GM19438 (cell line): Measurements from ENCODE around the gene TPSAB1.

ENCODE experiments used
- ATAC-seq: cut with Tn5 transposase; IDR thresholded peaks from one replicate; pipeline ENCODE4 v1.9.1; 2021; ENCODE audit warnings: low read depth; ENCODE audit not compliant: unreplicated experiment

Gene TPSAB1

DNA sequence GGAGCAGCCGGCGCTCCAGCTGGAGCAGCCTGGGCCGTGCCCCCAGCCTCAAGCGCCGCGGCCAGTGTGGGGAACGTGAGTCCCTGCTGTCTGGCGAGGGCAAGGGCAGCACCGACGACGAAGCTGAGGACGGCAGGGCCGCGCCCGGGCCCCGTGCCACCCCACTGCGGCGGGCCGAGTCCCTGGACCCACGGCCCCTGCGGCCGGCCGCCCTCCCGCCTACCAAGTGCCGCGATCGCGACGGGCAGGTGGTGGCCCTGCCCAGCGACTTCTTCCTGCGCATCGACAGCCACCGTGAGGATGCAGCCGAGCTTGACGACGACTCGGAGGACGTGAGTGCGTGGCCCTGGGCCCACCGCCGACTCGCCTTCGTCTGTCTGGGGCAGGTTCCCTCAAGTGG is 31.4 kb upstream of the TPSAB1 start:
- no peak for ATAC-seq

DNA sequence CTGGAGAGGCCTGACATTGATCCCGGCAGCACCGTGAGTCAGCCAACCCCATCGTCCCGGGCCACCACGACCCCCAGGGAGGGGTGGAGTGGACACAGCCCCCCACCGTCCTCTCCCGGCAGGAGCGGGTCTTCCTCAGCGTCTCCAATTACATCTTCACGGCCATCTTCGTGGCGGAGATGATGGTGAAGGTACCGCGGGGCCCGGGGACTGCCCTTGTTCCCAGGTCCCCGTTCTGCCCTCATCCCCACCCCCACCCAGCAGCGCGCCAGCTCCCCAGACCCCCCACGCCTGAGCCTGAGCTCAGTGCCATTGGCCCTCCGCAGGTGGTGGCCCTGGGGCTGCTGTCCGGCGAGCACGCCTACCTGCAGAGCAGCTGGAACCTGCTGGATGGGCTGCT is 30.0 kb upstream of the TPSAB1 start:
- ATAC-seq: no peak

DNA sequence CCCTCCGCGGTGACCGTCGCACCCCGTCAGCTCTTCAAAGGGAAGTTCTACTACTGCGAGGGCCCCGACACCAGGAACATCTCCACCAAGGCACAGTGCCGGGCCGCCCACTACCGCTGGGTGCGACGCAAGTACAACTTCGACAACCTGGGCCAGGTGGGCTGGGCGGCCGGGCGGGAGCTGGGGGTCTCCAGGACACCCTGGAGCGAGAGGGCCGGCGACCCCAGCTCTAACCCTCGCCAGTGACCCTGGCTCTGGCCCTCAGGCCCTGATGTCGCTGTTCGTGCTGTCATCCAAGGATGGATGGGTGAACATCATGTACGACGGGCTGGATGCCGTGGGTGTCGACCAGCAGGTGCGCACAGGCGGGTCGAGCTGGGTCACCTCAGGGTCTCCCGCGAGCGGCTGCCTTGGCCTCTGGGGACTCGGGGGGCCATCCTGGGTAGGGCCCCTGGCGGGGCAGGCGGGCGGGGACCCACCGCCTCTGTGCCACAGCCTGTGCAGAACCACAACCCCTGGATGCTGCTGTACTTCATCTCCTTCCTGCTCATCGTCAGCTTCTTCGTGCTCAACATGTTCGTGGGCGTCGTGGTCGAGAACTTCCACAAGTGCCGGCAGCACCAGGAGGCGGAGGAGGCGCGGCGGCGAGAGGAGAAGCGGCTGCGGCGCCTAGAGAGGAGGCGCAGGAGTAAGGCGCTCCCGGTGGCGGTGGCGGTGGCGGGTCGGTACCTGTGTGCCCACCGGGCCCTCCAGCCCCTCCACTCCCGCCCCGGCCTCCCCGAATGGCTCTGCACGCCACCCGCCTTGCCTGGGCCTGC is 28.8 kb upstream of the TPSAB1 start:
- no peak for ATAC-seq

DNA sequence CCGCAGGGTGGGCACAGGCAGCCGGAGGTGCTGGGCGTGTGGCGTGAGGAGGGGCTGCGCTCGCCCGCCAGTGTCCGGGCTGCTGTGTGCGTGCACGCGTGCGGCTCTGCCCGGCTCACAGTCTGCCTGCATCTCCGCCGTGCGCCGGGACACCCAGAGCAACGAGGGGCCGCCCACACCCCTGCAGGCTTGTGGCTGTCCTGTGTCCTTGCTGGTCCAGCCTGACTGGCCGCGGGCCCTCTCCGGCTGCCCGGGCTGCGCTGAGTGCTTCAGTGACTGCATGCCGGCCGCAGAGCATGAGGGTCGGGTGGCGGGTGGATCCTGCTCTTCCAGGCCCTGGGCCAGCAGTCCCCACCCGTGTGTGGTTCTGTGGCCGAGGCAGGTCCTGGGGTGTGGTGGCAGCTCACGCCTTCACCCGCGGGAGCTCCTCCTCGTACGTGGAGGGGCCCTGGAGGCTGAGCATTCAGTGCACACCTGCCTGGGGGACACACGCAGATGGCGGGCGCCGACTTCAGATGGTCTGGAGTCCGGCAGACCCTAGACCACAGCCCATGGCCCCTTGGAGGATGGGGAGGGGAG is 27.8 kb upstream of the TPSAB1 start:
- ATAC-seq: no peak

DNA sequence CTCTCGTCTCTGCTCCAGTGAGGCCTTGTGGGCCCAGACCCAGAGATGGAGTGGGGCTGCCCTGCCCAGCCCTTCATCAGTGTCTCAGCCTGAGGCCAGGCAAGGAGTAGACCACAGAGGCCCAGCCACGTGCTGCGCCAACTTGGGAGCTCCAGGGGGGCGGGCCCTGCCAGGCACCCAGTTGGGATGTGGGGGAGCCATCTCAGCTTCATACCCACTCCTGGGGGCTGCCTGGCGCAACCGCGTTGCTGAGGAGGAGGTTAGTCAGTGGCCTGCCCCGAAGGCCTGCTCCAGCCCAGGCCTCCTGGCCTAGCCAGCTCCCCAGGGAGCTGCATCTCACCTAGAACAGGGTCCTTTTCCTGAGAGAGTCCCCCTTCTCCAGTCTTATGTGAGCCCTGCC is 27.3 kb upstream of the TPSAB1 start:
- ATAC-seq: no peak

DNA sequence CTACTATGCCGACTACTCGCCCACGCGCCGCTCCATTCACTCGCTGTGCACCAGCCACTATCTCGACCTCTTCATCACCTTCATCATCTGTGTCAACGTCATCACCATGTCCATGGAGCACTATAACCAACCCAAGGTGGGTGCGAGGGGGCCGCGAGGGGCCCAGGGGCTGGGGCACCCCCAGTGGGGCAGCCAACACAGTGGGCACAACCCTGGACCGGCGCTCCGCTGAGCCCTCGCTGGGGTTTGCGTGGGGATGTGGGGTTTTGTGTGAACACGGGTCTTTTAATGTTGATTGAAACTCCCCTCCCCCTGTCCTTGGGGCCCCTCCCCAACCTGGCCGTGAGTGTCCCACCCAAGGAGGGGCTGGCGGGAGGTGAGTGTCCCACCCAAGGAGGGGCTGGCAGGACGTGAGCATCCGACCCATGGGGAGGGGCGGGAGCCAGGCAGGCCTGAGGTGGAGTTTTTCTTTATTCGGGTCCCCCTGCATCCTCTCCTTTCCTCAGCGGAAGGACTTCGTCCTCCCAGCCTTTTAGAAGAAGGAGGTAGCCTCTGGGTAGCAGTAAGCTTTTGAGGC is 26.6 kb upstream of the TPSAB1 start:
- no peak for ATAC-seq

DNA sequence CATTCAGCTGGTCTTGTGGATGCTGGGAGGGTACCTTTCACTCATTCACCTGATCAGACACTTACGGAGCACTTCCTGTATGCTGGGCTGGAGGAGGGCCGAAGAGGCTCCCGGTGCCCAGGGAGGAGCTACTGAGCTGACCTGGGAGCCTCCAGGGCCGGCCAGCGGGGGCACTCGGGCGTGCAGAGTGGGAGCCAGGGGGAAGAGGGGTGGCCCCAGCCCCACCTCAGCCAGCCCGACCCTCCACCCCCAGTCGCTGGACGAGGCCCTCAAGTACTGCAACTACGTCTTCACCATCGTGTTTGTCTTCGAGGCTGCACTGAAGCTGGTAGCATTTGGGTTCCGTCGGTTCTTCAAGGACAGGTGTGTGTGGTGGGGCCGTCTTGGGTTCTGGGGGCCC is 25.8 kb upstream of the TPSAB1 start:
- ATAC-seq: no peak

DNA sequence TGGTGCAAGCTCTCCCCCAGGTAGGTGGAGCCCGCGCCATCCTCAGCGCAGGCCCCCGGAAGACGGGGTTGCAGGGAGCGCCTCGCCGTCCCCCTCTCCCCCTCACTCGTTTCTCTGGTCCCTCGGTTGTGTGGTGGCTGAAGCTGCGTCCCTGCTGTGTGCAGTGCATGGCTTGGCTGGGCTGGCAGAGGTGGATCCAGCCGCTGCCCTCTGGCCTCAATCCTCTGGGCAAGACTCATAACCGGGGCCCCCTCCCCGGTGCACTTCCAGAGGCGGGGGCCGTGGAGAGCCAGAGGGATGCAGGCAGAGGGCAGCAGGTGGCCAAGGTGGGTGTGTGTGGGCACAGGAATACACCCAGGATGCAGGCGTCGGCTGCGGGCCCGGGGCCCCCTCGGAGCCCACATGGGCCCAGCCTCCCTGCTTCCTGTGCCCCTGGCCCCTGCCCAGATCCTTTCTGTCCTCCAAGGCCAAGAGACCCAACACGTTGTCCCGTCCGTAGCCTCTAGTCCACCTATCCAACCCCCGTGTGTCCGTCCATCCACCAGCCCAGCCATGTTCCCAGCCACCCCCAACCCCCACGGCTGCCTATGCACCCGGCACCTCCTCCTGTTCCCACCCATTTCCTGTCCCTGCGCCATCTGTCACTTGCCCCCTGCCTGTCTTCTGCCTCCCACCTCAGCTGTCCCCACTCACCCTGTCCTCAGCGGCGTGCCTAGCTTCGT is 24.8 kb upstream of the TPSAB1 start:
- ATAC-seq: no peak

DNA sequence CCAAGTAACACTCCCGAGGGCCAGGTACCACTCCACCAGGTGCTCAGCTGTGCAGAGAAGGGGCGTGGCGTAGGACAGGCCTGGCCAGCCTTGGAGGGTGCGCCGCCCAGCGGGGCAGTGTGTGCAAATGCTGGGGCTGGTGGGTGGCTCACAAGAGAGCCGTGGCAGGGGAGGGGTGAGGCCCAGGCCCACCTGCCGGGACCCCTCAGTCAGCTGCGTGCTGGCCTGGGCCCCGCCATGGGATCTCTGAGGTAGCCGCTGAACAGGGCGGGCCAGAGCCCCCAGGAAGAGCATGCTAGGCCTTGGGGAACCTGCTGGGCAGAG is 24.2 kb upstream of the TPSAB1 start:
- ATAC-seq: no peak

DNA sequence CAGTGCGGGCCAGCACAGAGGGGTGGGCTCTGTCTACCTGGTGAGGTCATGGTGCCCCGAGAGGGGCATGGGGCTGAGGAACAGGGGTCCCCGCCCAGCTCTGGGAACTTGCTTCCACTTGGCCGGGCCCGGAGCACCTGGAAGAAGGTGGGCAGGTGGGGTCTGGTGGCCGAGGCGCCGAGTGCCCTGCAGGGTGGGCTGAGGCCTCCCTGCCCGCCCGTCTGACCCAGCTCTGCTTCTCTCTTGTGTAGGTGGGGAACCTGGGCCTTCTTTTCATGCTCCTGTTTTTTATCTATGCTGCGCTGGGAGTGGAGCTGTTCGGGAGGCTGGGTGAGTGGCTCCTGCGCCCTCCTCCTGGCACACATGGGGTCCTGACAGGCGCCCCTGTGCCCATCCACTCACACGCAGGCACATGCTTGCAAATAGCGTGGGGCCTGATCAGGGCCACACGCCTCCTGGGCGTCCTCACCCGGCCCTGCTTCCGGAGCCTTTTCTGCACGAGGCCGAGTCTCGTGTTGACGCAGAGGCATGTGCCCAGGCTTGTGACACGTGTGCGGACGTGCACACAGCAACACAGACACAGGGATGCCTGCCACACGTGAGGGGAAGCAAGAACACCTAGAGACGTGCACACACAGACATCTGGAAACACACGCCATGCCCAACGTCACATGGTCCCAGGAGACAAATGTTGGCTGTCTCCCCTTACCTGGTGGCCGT is 23.7 kb upstream of the TPSAB1 start:
- no peak for ATAC-seq

DNA sequence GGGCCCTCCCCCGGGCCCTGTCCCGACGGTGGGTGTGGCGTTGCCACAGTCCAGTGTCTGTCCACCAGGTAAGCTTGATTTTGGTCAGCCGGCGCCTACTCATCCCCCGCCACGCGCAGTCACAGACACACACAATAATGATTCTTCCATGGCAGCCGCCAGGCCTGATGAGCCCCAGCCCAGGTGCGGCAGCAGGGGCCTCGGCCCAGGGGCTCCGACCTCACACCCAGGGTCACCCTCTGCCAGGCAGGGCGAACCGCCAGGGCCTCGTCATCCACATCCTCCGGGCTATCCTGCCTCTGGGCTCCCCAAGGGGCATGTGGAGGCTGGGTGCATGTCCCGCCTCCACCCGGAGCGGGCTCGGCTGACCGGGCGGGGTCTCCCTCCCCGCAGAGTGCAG is 23.0 kb upstream of the TPSAB1 start:
- no peak for ATAC-seq

DNA sequence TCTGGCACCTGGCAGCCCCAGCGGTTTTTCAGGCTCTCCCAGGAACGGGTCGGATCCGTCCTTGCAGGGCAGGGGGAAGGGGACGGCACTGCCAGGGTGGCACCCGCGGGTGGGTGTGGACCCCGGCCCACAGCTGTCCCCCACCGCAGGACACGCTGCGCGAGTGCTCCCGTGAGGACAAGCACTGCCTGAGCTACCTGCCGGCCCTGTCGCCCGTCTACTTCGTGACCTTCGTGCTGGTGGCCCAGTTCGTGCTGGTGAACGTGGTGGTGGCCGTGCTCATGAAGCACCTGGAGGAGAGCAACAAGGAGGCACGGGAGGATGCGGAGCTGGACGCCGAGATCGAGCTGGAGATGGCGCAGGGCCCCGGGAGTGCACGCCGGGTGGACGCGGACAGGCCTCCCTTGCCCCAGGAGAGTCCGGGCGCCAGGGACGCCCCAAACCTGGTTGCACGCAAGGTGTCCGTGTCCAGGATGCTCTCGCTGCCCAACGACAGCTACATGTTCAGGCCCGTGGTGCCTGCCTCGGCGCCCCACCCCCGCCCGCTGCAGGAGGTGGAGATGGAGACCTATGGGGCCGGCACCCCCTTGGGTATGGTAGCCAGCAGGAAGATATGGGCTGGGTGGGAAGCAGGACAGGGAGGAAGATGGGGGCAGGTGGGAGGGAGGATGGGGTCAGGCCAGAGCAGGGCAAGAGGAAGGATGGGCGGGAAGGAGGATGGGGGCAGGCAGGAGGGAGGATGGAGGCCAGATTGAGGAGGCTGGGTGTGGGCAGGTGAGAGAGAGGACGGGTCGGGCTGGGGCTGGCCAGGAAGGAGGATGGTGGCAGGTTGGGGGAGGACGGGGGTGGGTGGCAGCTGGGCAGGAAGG is 22.2 kb upstream of the TPSAB1 start:
- no peak for ATAC-seq

DNA sequence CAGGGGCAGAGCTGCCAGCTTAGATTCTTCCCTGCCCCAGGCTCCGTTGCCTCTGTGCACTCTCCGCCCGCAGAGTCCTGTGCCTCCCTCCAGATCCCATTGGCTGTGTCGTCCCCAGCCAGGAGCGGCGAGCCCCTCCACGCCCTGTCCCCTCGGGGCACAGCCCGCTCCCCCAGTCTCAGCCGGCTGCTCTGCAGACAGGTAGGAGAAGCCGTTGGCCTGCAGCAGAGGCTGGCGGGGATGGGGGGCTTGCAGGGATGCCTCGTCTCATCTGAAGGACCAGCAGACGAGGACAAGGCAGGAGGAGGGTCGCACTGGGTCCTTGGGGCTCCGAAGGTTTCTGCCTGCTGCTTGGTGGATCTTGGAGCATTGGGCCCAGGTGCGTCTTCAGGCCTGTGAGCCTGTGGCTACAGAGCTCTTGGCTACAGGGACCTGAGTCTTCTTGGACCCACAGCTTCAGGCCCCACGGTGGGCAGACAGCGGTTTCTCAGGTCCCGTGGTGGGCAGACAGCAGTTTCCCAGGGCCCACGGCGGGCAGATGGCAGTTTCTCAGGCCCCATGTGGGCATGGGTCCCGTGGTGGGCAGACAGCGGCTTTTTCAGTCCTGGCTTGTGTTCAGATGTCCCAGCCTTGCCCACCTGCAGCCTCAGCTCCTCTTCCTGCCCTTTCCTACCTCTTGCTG is 21.4 kb upstream of the TPSAB1 start:
- ATAC-seq: no peak

DNA sequence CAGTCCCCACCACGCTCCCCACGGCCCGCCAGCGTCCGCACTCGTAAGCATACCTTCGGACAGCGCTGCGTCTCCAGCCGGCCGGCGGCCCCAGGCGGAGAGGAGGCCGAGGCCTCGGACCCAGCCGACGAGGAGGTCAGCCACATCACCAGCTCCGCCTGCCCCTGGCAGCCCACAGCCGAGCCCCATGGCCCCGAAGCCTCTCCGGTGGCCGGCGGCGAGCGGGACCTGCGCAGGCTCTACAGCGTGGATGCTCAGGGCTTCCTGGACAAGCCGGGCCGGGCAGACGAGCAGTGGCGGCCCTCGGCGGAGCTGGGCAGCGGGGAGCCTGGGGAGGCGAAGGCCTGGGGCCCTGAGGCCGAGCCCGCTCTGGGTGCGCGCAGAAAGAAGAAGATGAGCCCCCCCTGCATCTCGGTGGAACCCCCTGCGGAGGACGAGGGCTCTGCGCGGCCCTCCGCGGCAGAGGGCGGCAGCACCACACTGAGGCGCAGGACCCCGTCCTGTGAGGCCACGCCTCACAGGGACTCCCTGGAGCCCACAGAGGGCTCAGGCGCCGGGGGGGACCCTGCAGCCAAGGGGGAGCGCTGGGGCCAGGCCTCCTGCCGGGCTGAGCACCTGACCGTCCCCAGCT is 20.3 kb upstream of the TPSAB1 start:
- no peak for ATAC-seq

DNA sequence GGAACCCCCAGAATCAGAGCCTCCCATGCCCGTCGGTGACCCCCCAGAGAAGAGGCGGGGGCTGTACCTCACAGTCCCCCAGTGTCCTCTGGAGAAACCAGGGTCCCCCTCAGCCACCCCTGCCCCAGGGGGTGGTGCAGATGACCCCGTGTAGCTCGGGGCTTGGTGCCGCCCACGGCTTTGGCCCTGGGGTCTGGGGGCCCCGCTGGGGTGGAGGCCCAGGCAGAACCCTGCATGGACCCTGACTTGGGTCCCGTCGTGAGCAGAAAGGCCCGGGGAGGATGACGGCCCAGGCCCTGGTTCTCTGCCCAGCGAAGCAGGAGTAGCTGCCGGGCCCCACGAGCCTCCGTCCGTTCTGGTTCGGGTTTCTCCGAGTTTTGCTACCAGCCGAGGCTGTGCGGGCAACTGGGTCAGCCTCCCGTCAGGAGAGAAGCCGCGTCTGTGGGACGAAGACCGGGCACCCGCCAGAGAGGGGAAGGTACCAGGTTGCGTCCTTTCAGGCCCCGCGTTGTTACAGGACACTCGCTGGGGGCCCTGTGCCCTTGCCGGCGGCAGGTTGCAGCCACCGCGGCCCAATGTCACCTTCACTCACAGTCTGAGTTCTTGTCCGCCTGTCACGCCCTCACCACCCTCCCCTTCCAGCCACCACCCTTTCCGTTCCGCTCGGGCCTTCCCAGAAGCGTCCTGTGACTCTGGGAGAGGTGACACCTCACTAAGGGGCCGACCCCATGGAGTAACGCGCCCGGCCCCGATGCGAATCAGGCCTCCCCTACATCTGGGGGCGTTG is 19.5 kb upstream of the TPSAB1 start:
- no peak for ATAC-seq

DNA sequence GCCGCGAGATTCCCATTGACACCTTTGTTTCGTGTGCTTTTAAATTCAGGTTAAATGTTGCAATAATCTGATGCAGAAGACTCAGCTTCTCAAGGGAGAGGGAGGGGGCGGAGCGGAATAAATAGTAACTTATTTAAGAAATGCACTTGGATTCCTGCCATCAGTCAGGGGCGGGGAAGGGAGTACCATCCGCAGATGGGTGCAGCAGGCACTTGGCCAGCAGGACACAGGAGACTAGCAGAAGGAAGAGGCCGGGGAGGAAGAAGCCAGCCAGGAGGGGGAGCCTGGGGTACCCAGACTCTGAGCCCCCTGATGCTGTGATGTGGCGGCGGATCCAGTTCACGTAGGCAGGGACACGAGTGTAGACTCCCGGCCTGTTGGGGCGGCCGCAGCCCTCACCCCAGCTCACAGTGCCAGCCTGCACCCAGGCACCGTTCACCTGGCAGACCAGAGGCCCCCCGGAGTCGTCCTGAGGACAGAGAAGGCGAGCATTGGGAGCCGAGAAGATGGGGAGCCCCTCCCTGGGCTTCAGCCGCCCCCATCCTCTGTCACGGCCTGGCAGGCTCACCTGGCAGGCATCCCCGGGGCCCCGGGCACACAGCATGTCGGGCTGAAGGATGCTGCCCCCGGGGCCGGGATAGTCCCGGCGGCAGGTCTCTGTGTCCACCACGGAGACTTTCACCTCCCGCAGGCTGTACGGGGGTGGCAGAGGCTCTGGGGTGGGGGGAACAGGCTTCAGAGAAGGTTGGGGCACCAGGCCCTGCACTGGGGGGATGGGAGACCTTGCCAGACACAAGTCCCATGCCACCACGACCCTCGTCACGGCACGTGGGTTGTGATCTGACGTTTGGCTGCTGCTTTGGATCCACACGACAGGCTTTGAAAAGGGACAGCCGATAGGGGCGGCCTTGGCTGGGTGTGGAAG is 18.6 kb upstream of the TPSAB1 start:
- ATAC-seq: no peak
